Fibroblast of pulmonary artery (primary cell): ENCODE data around the gene BCL2.
A peak's percentile ranks its signal among the peaks of the same experiment; 100 is the strongest.

Experiments
- DNase-seq: peaks from one replicate; pipeline ENCODE4 v3.0.0-alpha.2; 2010; ENCODE audit warnings: low read depth
- H3K4me3 ChIP-seq: replicated peaks from 2 replicates; pipeline ENCODE4 v1.5.1; 2011; ENCODE audit warnings: low read depth, mild to moderate bottlenecking, control low read depth, low read length, moderate library complexity
- TF ChIP-seq, protein P1 (sequence below): IDR thresholded peaks from 2 replicates; pipeline ENCODE4 v1.5.1; 2011; ENCODE audit warnings: mild to moderate bottlenecking, control low read depth, low read length, inconsistent platforms; ENCODE audit errors: missing control alignments

The BCL2 gene

GRCh38 chr18:63150942-63151421, 168.6 kb downstream of the BCL2 start:
- TF ChIP-seq, protein P1, sequence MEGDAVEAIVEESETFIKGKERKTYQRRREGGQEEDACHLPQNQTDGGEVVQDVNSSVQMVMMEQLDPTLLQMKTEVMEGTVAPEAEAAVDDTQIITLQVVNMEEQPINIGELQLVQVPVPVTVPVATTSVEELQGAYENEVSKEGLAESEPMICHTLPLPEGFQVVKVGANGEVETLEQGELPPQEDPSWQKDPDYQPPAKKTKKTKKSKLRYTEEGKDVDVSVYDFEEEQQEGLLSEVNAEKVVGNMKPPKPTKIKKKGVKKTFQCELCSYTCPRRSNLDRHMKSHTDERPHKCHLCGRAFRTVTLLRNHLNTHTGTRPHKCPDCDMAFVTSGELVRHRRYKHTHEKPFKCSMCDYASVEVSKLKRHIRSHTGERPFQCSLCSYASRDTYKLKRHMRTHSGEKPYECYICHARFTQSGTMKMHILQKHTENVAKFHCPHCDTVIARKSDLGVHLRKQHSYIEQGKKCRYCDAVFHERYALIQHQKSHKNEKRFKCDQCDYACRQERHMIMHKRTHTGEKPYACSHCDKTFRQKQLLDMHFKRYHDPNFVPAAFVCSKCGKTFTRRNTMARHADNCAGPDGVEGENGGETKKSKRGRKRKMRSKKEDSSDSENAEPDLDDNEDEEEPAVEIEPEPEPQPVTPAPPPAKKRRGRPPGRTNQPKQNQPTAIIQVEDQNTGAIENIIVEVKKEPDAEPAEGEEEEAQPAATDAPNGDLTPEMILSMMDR = no peak
- H3K4me3 ChIP-seq = no peak overlapping the region
- DNase-seq = no peak

GRCh38 chr18:63150326-63150725, 169.2 kb downstream of the BCL2 start:
- no peak overlapping the region for H3K4me3 ChIP-seq
- TF ChIP-seq, protein P1 = no peak
- no peak for DNase-seq

GRCh38 chr18:63149302-63149587, 170.3 kb downstream of the BCL2 start:
- DNase-seq = no peak
- no peak overlapping the region for H3K4me3 ChIP-seq
- TF ChIP-seq, protein P1 = no peak

GRCh38 chr18:63148449-63149301, 170.9 kb downstream of the BCL2 start:
- TF ChIP-seq, protein P1 = no peak
- no peak overlapping the region for H3K4me3 ChIP-seq
- DNase-seq = peak; percentile 78

DNA sequence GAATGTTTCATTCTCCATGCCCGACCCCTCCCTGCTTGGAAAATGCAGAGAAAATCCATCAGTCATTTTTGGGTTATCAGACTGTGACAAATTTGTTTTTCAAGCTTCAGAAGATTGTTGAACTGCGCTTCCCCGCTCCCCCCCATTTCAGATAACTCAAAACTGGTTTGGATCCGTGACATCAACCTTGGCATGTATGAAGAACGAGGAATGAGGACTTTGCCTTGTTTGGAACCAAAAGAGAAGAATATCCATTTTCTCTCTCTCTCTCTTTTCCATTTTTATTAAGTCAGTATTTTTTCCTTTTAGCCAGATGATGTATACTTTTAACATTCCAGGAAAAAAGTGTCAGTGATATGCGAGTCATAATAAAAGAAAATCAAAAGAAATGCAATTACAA, 171.6 kb downstream of the BCL2 start:
- TF ChIP-seq, protein P1 = no peak
- no peak overlapping the region for H3K4me3 ChIP-seq
- no peak for DNase-seq

DNA sequence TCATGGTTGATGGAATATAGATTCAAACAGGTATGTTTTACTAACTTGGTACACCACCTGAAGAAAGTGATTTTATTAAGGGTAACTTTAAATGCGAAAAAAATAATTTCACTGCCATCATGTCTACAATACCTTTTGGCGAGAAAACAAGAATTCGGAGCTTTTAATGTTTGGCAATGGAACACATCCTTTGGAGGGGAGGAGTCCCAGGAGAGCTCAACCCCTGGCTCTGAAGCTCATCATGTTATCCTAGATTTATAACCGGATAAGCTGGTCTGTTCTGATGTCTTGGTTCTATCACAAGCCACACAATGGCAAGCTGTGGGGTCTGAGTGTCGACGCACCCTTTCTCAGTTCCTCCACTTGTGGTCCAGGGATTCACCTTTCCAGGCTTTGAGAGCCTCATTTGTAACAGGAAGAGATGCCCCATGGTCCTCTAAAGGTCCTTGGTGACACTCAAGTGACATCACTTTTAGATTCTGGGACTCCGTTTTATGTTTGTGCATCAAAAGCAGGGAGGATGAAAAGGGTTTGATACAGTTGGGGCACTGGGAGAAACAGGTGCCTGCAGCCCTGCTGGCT, 172.7 kb downstream of the BCL2 start:
- TF ChIP-seq, protein P1 = no peak
- no peak overlapping the region for H3K4me3 ChIP-seq
- DNase-seq = no peak
